ENCODE results near the gene TEFM. TPM values are rescaled to one million over a fixed set of nuclear protein-coding genes. Genes with fewer than 3 reads are reported as not detected.

The TEFM gene
- polyA plus RNA-seq (2012; ENCODE audit: insufficient read length, low read depth): 6.4 TPM

DNA sequence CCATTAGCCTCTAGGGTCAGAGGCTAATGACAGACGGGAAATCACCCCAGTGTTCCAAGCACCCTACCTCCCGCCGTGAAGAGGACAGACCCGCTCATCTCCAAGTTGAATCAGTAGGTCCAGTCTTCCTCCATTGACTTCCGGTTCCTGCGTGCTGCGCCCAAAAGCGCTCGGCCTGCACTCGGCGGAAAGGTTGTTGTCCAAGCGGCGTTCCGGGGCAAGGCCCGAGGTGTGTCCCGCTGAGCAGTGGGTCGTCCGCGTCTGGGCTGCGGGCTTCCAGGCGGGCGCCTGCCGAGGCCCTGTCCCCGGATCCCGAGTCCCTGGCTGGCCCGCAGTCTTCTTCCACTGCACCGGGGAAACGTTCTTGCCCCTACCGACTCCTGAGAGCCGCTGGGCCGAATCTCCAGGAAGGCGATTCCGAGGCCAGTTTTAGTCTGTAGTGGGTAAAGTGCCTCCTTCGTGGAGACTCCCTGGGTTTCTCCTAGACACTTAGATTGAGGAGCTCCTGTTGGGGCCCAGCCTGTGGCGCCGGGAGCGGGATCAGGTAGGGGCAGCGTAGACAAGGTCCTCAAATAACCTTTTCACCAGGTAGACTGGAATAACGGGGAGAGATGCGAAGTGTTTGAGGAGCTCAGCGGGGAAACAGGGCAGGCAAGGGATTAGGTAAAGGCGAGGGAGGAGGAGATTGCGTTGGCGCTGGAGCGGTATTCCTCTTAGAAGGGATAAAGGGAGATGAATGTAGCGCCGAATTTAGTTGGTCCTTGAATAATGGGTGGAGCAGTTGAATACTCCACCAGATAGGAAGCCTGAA is at the start of gene TEFM:
TEFM (minus strand) TSS at position 138 of the 811 bp plus-strand sequence; CDS start at position 98, 40 bp downstream.
- TF ChIP-seq REST (IDR thresholded peaks at IDR 0.05; ENCODE audit: insufficient read depth in 1 of 2, low read depth in 2 of 2, low read length in 2 of 2) (peak; percentile 53 to 62; a peak in 3 of 4 replicates), SIN3A (IDR thresholded peaks at IDR 0.05; ENCODE audit: borderline replicate concordance, insufficient read depth, low read length) (peak; percentile 85), TAF1 (IDR thresholded peaks at IDR 0.05; ENCODE audit: borderline replicate concordance, insufficient read depth, low read length) (peak; percentile 97), FOXP2 (optimal IDR thresholded peaks at IDR 0.05; ENCODE audit: borderline replicate concordance, extremely low read depth, extremely low read length, insufficient read depth) (peak; percentile 99), POLR2AphosphoS5 (IDR thresholded peaks at IDR 0.05; ENCODE audit: low read depth, low read length) (peak; percentile 86)

GRCh38 chr17:30954046-30954830 is 48.2 kb upstream of the TEFM start:
- TF ChIP-seq TAF1 (IDR thresholded peaks at IDR 0.05; ENCODE audit: borderline replicate concordance, insufficient read depth, low read length): no peak
- no peak for TF ChIP-seq FOXP2 (optimal IDR thresholded peaks at IDR 0.05; ENCODE audit: borderline replicate concordance, extremely low read depth, extremely low read length, insufficient read depth)
- no peak for TF ChIP-seq REST (IDR thresholded peaks at IDR 0.05; ENCODE audit: insufficient read depth in 1 of 2, low read depth in 2 of 2, low read length in 2 of 2)
- no peak for TF ChIP-seq POLR2AphosphoS5 (IDR thresholded peaks at IDR 0.05; ENCODE audit: low read depth, low read length)
- no peak for TF ChIP-seq SIN3A (IDR thresholded peaks at IDR 0.05; ENCODE audit: borderline replicate concordance, insufficient read depth, low read length)

DNA sequence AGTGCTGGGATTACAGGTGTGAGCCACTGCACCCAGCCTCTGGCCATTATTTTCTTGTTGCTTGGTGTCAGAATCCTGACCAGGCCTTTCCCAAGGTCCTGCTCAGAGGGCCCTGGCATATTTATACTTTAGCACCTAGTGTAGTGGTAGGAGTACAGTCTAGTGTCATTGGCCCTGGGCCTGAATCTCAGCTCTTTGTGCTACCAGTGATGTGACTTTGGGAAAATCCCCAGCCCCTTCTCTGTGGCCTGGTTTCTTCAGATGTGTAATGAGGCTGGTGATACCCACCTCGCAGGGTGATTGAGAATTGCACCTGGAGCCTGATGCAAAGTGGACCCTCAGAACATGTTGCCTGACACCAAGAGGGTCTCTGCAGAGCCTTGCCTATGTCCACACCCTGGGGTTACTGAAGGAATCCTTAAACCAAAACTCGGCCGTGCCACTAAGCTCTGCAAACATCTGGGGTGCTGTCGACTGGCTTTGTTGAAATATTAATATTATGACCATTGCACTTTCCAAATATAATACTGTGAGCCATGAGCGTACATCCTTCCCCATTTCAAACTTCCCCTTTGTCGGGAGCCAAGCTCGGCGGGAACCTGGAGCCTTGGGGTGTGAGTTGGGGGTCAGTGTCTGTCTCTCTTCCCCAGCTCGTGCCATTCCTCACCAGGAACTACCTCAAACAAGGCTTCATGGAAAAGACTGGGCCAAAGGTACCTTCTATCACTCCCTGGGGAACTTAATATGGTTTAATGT is 46.8 kb upstream of the TEFM start:
- TF ChIP-seq REST (IDR thresholded peaks at IDR 0.05; ENCODE audit: insufficient read depth in 1 of 2, low read depth in 2 of 2, low read length in 2 of 2): no peak
- TF ChIP-seq TAF1 (IDR thresholded peaks at IDR 0.05; ENCODE audit: borderline replicate concordance, insufficient read depth, low read length): no peak
- no peak for TF ChIP-seq FOXP2 (optimal IDR thresholded peaks at IDR 0.05; ENCODE audit: borderline replicate concordance, extremely low read depth, extremely low read length, insufficient read depth)
- no peak for TF ChIP-seq SIN3A (IDR thresholded peaks at IDR 0.05; ENCODE audit: borderline replicate concordance, insufficient read depth, low read length)
- no peak for TF ChIP-seq POLR2AphosphoS5 (IDR thresholded peaks at IDR 0.05; ENCODE audit: low read depth, low read length)

DNA sequence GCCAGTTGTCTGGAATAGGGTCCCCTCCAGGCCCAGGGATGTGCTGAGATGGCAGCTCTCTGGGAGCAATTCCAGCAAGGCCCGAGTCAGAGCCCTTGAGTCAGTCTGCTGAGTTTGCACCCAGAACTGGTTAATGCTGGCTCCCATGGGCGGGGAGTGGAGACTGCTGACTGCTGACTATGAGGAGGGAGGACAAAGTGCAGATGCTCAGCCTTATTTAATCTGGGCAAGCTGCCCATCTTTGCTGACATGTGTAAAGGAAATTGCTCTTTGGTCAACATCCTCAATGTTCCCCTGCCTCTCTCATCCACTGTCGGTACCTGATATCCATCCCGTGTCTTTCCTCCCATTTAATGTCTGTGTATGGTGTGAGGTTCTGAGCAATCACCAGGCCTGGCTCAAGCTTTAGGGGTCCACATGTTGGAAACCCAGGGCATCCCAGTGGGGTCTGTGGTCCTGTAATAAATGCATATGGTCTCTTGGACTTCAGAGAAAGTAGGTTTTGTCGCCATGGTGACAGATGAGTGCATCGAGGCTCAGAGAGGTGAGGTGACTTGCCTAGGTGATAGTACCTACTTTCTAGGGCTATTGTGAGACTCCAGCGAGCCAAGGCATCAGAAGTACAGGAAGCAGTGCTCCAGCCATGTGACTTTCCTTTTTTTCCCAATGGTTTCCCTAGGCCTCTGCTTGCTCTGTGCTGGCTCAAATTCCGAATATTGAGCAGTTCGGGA is 44.8 kb upstream of the TEFM start:
- TF ChIP-seq REST (IDR thresholded peaks at IDR 0.05; ENCODE audit: insufficient read depth in 1 of 2, low read depth in 2 of 2, low read length in 2 of 2) (no peak), FOXP2 (optimal IDR thresholded peaks at IDR 0.05; ENCODE audit: borderline replicate concordance, extremely low read depth, extremely low read length, insufficient read depth) (peak; percentile 74), SIN3A (IDR thresholded peaks at IDR 0.05; ENCODE audit: borderline replicate concordance, insufficient read depth, low read length) (no peak)
